GM19239 (cell line): ENCODE measurements around the gene DDOST.
"Not testable (repeated sequence)": the region's sequence is repeated elsewhere in the genome, so short reads cannot be mapped to it uniquely, and the experiment has no call there.

Experiments used
- DNase-seq: peaks from one replicate; pipeline ENCODE4 v3.0.0; 2011; ENCODE audit warnings: low spot score; ENCODE audit not compliant: insufficient read length
- FAIRE-seq: peaks from 2 replicates; lab custom pipeline; 2011; peaks lifted over from hg19 to GRCh38; lab: Jason Lieb, UNC

Gene DDOST

GRCh38 chr1:20630729-20631128 lies 30.4 kb downstream of the DDOST start:
- FAIRE-seq (no peak), DNase-seq (no peak)

- FAIRE-seq (no peak), DNase-seq (no peak)
Measured at GRCh38 chr1:20626524-20626923, 34.6 kb downstream of the DDOST start.

GRCh38 chr1:20626098-20626427 lies 35.1 kb downstream of the DDOST start:
- DNase-seq (no peak), FAIRE-seq (no peak)

GRCh38 chr1:20625176-20626097 lies 35.7 kb downstream of the DDOST start:
- DNase-seq = no peak
- no peak for FAIRE-seq

GRCh38 chr1:20624709-20625108 lies 36.5 kb downstream of the DDOST start:
- no peak for FAIRE-seq

GRCh38 chr1:20621012-20621411 lies 40.2 kb downstream of the DDOST start:
- DNase-seq = no peak
- no peak for FAIRE-seq

More at GRCh38 chr1:20624709-20625108, 36.5 kb downstream of the DDOST start:
- DNase-seq = no peak

GRCh38 chr1:20619999-20620398 lies 41.2 kb downstream of the DDOST start:
- DNase-seq (no peak), FAIRE-seq (no peak)

GRCh38 chr1:20618550-20618949 lies 42.6 kb downstream of the DDOST start:
- FAIRE-seq (no peak), DNase-seq (no peak)

GRCh38 chr1:20616847-20617487 lies 44.2 kb downstream of the DDOST start:
- FAIRE-seq (no peak), DNase-seq (no peak)

GRCh38 chr1:20615946-20616846 lies 45.0 kb downstream of the DDOST start:
- FAIRE-seq = peak; percentile 65
- peak; percentile 52 for DNase-seq

GRCh38 chr1:20614131-20614579 lies 47.0 kb downstream of the DDOST start:
- FAIRE-seq (no peak), DNase-seq (no peak)

GRCh38 chr1:20612221-20612746 lies 48.9 kb downstream of the DDOST start:
- FAIRE-seq = no peak
- DNase-seq = no peak

GRCh38 chr1:20611652-20612051 lies 49.5 kb downstream of the DDOST start:
- FAIRE-seq (no peak), DNase-seq (no peak)

GRCh38 chr1:20610970-20611369 lies 50.2 kb downstream of the DDOST start:
- FAIRE-seq (no peak), DNase-seq (no peak)

- FAIRE-seq = no peak
Measured at GRCh38 chr1:20609541-20609940, 51.6 kb downstream of the DDOST start.

GRCh38 chr1:20606801-20607570 lies 54.2 kb downstream of the DDOST start:
- not testable (repeated sequence) for FAIRE-seq, DNase-seq

More at GRCh38 chr1:20609541-20609940, 51.6 kb downstream of the DDOST start:
- no peak for DNase-seq

- FAIRE-seq = no peak
Measured at GRCh38 chr1:20604678-20605077, 56.5 kb downstream of the DDOST start.

GRCh38 chr1:20603504-20604464 lies 57.4 kb downstream of the DDOST start:
- DNase-seq = no peak
- no peak for FAIRE-seq

More at GRCh38 chr1:20604678-20605077, 56.5 kb downstream of the DDOST start:
- no peak for DNase-seq
